Osteoblast (primary cell): ENCODE results near the gene SLC19A1. TPM values are rescaled to one million over a fixed set of nuclear protein-coding genes. Genes with fewer than 3 reads are reported as not detected.

Experiments used
- DNase-seq: peaks from one replicate; pipeline ENCODE4 v3.0.0; 2011; ENCODE audit warnings: low spot score, mixed read lengths; ENCODE audit not compliant: insufficient read length; ENCODE audit errors: missing footprints
- H2AFZ ChIP-seq: 2 replicates; pipeline ENCODE4 v1.6.0; 2011; ENCODE audit warnings: mild to moderate bottlenecking, low read length
- H3K27ac ChIP-seq: 2 replicates; pipeline ENCODE4 v1.5.1; 2011; ENCODE audit warnings: mild to moderate bottlenecking, low read depth, low read length, moderate library complexity
- H3K27me3 ChIP-seq: 2 replicates; pipeline ENCODE4 v1.6.0; 2012; ENCODE audit warnings: mild to moderate bottlenecking, control low read depth, inconsistent platforms, low read length, moderate library complexity; ENCODE audit not compliant: insufficient read depth
- H3K36me3 ChIP-seq: 2 replicates; pipeline ENCODE4 v1.5.1; 2011; ENCODE audit warnings: mild to moderate bottlenecking, low read length, control low read depth, moderate library complexity; ENCODE audit not compliant: insufficient read depth
- H3K4me1 ChIP-seq: 2 replicates; pipeline ENCODE4 v1.5.1; 2011; ENCODE audit warnings: mild to moderate bottlenecking, low read length, control low read depth, moderate library complexity; ENCODE audit not compliant: insufficient read depth
- H3K4me2 ChIP-seq: 2 replicates; pipeline ENCODE4 v1.6.0; 2011; ENCODE audit warnings: mild to moderate bottlenecking, low read length; ENCODE audit not compliant: insufficient read depth
- H3K4me3 ChIP-seq: fragments of 200-600 bp; sonication (generic); 3 replicates; pipeline ENCODE4 v1.5.1; 2012; ENCODE audit warnings: mild to moderate bottlenecking, low read length, inconsistent platforms; ENCODE audit not compliant: insufficient read depth
- H3K79me2 ChIP-seq: 2 replicates; pipeline ENCODE4 v1.6.0; 2012; ENCODE audit warnings: mild to moderate bottlenecking, low read length, control low read depth, inconsistent platforms; ENCODE audit not compliant: insufficient read depth
- H3K9me3 ChIP-seq: 2 replicates; pipeline ENCODE4 v1.5.1; 2011; ENCODE audit warnings: low read depth, low read length, control low read depth
- H4K20me1 ChIP-seq: 2 replicates; pipeline ENCODE4 v1.6.0; 2012; ENCODE audit warnings: mild to moderate bottlenecking, low read length, control low read depth; ENCODE audit not compliant: insufficient read depth
- CTCF ChIP-seq: IDR thresholded peaks from 2 replicates; pipeline ENCODE4 v1.5.1; 2011; ENCODE audit warnings: mild to moderate bottlenecking, low read depth, low read length, moderate library complexity; ENCODE audit errors: extremely low read depth
- total RNA-seq: library from RNA; depleted of rRNA; stranded (reverse); fragments of >200 nt; gene quantifications from 2 replicates; pipeline ENCODE4 v1.2.3, GENCODE V29; 2012

The SLC19A1 gene
- total RNA-seq, 1 donor = 2.9 TPM

GRCh38 chr21:45517249-45518065 lies 24.8 kb downstream of the SLC19A1 start:
- no peaks in the 10 kb centered on the region for H4K20me1 ChIP-seq
- no peak overlapping the region for H2AFZ ChIP-seq
- no peak overlapping the region for H3K4me2 ChIP-seq
- DNase-seq = no peak
- TF ChIP-seq CTCF = no peak
- no peak overlapping the region for H3K27ac ChIP-seq
- no peaks in the 10 kb centered on the region for H3K27me3 ChIP-seq
- H3K4me3 ChIP-seq = no peak overlapping the region
- H3K79me2 ChIP-seq = no peaks in the 10 kb centered on the region
- H3K36me3 ChIP-seq = no peaks in the 10 kb centered on the region
- H3K4me1 ChIP-seq = no peaks in the 10 kb centered on the region
- peaks cover 5% of the 10 kb centered on the region for H3K9me3 ChIP-seq

GRCh38 chr21:45516671-45517151 lies 25.5 kb downstream of the SLC19A1 start:
- no peak overlapping the region for H3K4me2 ChIP-seq
- no peak for TF ChIP-seq CTCF
- H3K4me1 ChIP-seq = no peaks in the 10 kb centered on the region
- DNase-seq = no peak
- no peak overlapping the region for H3K4me3 ChIP-seq
- H3K27ac ChIP-seq = no peak overlapping the region
- H4K20me1 ChIP-seq = no peaks in the 10 kb centered on the region
- H2AFZ ChIP-seq = no peak overlapping the region
- no peaks in the 10 kb centered on the region for H3K79me2 ChIP-seq
- H3K27me3 ChIP-seq = no peaks in the 10 kb centered on the region
- peaks cover 5% of the 10 kb centered on the region for H3K9me3 ChIP-seq
- H3K36me3 ChIP-seq = no peaks in the 10 kb centered on the region

GRCh38 chr21:45516071-45516670 lies 26.1 kb downstream of the SLC19A1 start:
- Histone ChIP-seq H3K4me2 (no peak overlapping the region), H3K36me3 (no peaks in the 10 kb centered on the region), H3K4me1 (no peaks in the 10 kb centered on the region), H3K27ac (no peak overlapping the region), H3K4me3 (no peak overlapping the region), H3K27me3 (no peaks in the 10 kb centered on the region), H3K9me3 (peaks cover 5% of the 10 kb centered on the region), H3K79me2 (no peaks in the 10 kb centered on the region), H2AFZ (no peak overlapping the region), H4K20me1 (no peaks in the 10 kb centered on the region)
- TF ChIP-seq CTCF = no peak
- DNase-seq = no peak

- Histone ChIP-seq H3K4me2 (no peak overlapping the region), H3K79me2 (no peaks in the 10 kb centered on the region), H2AFZ (no peak overlapping the region), H3K27ac (no peak overlapping the region), H3K4me3 (no peak overlapping the region), H3K9me3 (peaks cover 3% of the 10 kb centered on the region), H4K20me1 (no peaks in the 10 kb centered on the region), H3K27me3 (no peaks in the 10 kb centered on the region), H3K36me3 (no peaks in the 10 kb centered on the region), H3K4me1 (no peaks in the 10 kb centered on the region)
- no peak for TF ChIP-seq CTCF
- DNase-seq = no peak
Measured at GRCh38 chr21:45515241-45516061, 26.8 kb downstream of the SLC19A1 start.
